Measurements from ENCODE around the gene TRAF3IP1. TPM values are rescaled to one million over a fixed set of nuclear protein-coding genes. Genes with fewer than 3 reads are reported as not detected.

The TRAF3IP1 gene
- total RNA-seq, 1 donor from 2014 or later: 10.8 TPM

- no peak for ATAC-seq
Observed at GRCh38 chr2:238409341-238410199, 89.3 kb downstream of the TRAF3IP1 start.

GRCh38 chr2:238412067-238412767 is 91.9 kb downstream of the TRAF3IP1 start:
- no peak for ATAC-seq

GRCh38 chr2:238413368-238413767 is 93.0 kb downstream of the TRAF3IP1 start:
- no peak for ATAC-seq

GRCh38 chr2:238415036-238415764 is 94.9 kb downstream of the TRAF3IP1 start:
- ATAC-seq: peak; percentile 8

- ATAC-seq: no peak
Observed at GRCh38 chr2:238415893-238416292, 95.6 kb downstream of the TRAF3IP1 start.

- peak; percentile 91 for ATAC-seq
Observed at GRCh38 chr2:238418196-238418998, 98.1 kb downstream of the TRAF3IP1 start.

- no peak for ATAC-seq
Observed at GRCh38 chr2:238418999-238419546, 98.8 kb downstream of the TRAF3IP1 start.

GRCh38 chr2:238420442-238420841 is 100.1 kb downstream of the TRAF3IP1 start:
- ATAC-seq: no peak

GRCh38 chr2:238420878-238421694 is 100.8 kb downstream of the TRAF3IP1 start:
- ATAC-seq: no peak

GRCh38 chr2:238421695-238422035 is 101.3 kb downstream of the TRAF3IP1 start:
- ATAC-seq: no peak

- no peak for ATAC-seq
Observed at GRCh38 chr2:238422285-238422684, 102.0 kb downstream of the TRAF3IP1 start.

- no peak for ATAC-seq
Observed at GRCh38 chr2:238422940-238423339, 102.6 kb downstream of the TRAF3IP1 start.

GRCh38 chr2:238423561-238424312 is 103.4 kb downstream of the TRAF3IP1 start:
- ATAC-seq: no peak

- no peak for ATAC-seq
Observed at GRCh38 chr2:238424313-238424700, 104.0 kb downstream of the TRAF3IP1 start.

- ATAC-seq: peak; percentile 51
Observed at GRCh38 chr2:238425505-238425978, 105.2 kb downstream of the TRAF3IP1 start.

- peak; percentile 25 for ATAC-seq
Observed at GRCh38 chr2:238425979-238426567, 105.8 kb downstream of the TRAF3IP1 start.

- peak; percentile 77 for ATAC-seq
Observed at GRCh38 chr2:238426568-238427434, 106.5 kb downstream of the TRAF3IP1 start, which contains the start of gene ASB1. Gene ASB1, plus strand, starts transcription at chr2:238426927. Its CDS starts 144 bp downstream, at chr2:238427071.

GRCh38 chr2:238427435-238428162 is 107.3 kb downstream of the TRAF3IP1 start:
- ATAC-seq: peak; percentile 9
